IPS-NIHi11 (cell line): ENCODE results near the gene OSTN.
"Not testable (repeated sequence)": the region's sequence is repeated elsewhere in the genome, so short reads cannot be mapped to it uniquely, and the experiment has no call there.

ENCODE experiments used
- DNase-seq: peaks from one replicate; pipeline ENCODE4 v3.0.0; 2012; ENCODE audit warnings: mixed read lengths, low spot score

OSTN gene

DNA sequence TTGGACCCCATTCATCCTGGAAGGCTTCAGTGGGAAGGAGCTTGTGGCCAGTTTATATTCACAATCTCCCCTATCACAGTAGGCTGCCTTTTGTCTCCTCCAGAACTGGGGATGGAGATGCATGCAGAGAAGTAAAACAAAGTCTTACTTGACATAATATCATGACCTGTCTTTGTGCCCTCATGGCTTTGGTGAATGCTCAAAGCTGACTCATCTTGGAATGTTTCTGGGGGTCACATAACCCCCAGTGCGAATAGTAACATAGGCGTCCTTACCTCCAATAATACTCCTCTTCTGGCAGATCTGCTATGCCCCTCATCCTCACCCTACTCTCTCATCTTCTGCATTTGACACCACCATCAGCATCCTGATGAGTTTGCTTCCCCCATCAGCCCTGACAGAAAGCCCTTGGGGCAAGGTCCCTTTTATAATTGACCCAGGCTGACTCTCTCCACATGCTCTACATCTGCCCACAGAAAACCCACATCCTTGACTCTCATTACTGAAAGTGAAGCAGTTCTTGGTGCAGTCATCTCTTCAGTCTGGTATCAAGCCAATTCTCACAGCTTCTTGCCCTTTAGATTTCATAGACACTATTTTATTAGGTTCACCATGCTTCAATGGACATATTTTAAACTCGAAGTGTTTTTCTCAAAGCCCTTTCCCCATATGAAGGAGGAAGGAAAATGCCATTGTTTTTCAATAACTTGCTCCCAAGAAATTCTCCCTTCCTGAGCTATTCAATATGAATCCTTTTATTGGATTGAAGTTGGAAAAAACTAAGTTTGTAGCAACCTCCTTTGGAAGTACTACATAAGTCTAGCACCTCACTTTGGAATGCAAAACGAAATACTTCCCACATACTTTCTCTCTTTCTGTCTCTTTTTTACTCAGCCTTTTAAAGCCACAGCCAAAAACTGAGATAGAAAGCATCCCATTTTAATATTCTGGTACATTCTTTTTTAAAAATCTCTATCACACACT lies 36.6 kb downstream of the OSTN start:
- DNase-seq: no peak

DNA sequence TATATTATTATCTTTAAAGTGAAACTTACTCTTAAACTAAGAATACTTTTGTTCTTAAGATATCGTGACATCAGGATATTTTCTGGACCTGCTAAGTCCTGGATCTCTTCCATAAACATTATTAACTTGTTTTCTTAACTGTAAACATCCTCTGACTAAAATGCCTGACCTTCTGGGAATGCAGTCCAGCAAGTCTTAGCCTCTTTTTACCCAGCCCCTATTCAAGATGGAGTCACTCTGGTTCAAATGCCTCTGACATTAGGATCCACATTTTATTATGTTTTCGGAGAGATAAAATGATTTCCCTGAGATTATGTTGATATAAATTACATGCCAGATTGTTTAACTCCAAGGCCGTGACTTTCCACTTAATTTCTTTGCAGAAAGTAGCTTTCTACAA lies 37.6 kb downstream of the OSTN start:
- DNase-seq: no peak

DNA sequence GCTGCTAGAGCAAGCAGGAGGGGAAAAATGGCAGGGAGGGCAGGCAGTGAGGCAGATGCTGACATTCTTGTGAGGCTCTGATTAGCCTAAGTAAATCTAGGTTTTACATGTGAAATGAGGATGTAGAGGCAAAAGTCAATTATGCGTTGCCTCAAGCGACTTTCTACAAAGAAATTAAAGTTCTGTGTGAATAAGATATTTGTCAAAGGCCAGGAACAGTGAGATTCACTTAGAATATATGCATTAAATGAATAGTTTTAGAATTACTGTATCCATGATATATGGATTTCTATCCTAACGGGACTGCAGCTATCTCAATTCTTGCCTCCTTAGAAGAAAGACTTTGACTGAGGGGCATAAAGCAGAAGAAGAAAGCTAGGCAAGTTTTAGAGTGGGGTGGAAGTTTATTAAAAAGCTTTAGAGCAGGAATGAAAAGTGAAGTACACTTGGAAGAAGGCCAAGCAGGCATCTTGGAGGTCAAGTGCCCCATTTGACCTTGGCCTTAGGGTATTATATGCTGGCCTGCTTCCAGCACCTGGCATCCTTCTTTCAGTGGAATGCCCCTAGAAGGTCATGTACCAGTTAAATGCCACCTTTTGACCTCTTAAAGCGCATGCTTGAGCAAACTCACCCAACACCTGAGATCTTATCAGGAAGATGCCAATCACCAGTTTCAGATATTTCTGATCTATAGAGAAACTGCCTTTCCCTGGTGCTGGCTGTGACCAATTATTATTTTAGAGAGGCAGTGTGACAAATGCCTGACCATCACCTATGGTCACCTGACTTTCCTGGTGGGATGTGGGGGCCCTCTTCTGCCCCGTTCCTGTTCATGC lies 38.2 kb downstream of the OSTN start:
- no peak for DNase-seq

DNA sequence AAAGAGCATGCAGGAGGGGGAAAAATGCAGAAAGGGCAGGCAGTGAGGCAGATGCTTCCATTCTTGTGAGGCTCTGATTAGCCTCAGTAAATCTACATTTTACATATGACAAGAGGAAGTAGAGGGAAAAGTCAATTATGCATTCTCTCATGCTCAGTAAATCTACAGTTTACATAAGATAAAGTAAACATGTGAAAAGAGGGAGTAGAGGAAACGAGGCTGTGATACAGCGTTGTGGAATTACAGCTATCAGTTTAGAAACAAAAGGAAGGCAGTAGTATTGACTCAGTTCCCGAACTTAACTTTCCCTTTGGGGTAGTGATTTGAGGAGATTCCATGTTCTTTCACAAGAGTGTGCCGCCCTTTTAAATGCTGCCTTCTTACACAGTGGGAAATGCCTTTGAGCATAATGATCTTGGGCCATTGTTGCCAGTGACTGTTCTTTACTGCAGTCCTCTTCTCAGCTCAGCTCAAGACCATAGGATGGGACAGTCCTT lies 39.3 kb downstream of the OSTN start:
- no peak for DNase-seq

DNA sequence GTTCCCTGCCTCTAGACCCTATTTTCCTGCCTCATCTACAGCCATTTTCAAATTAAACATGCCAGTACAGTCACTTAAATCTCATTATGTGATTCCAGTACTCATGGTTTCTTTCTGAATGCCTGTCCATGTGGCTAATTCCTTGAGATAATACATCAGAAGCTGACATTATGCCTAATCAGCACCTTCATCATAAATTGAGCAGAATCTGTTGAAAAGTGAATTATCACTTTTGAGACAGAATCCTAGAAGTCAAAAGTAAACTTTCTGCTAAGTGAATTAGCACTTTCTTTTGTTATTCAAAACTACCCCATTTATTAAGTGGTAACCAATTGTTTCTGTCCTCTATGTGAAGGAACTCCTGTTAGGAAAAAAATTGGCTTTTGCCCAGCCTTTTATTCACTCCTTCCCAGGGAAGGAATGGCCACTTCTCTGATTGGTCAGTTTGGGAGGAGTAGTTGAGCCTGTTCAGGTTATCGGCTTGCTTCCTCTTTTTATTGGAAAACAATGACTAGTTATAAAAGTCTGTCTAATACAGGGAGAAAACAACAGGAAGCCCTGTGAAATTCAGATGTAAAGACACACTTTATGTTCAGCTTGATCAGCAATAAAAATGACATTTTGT lies 40.5 kb downstream of the OSTN start:
- DNase-seq: peak; percentile 38

DNA sequence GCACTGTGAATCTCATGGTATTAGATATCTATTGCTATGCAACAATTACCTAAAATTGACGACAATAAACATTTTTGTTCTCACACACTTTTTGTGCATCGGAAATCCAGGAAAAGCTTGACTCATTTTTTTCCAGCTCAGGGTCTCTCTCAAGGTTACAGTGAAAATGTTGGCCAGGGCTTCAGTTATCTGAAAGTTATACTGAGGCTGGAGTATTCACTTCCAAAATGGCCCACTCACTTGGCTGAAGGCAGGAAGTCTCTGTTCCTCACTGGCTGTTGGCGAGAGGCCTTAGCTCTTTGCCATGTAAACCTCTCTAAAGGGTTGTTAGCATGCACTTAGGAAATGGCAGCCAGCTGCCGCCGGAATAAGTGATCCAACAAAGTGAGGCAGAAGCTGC lies 41.4 kb downstream of the OSTN start:
- DNase-seq: no peak

DNA sequence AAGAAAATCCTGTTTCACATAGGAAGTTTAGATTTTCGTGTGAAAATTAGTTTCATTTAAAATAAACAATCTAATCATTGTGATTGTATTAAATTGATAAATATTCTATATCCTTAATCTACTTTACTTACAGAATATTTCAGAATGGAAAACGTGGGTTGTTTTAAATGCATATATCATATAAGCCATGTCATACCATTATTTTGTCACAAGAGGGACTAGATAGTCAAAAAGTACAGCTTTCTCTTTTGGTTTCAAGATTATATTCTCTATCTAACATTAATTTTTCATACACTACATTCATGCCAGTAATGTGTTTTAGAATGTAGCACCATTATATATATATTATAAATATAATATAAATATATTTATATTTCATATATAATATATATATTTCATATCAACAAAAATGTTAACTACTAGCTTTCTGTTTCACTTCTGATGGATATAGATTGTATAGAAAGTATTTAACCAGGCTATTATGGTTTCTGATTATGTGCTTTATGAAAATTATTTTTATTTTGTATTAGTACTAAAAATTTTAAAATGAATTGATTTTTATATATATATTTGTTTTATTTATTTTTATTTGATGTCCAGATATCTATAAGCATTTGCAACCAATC lies 45.3 kb downstream of the OSTN start:
- no peak for DNase-seq

DNA sequence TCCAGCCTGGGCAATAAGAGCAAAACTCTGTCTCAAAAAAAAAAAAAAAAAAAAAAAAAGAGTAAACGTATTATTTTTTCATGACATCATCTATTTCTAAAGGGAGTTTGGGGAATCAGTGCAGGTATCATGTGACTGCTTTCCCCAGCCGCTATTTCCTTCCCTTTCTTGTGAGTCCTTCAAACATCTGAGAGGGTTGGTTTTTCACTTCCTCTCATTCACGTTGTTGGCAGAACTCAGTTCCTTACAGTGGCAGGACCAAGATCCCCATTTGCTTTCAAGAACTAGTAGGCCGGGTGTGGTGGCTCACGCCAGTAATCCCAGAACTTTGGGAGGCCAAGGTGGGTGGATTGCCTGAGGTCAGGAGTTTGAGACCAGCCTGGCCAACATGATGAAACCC lies 47.0 kb downstream of the OSTN start:
- DNase-seq: not testable (repeated sequence)

DNA sequence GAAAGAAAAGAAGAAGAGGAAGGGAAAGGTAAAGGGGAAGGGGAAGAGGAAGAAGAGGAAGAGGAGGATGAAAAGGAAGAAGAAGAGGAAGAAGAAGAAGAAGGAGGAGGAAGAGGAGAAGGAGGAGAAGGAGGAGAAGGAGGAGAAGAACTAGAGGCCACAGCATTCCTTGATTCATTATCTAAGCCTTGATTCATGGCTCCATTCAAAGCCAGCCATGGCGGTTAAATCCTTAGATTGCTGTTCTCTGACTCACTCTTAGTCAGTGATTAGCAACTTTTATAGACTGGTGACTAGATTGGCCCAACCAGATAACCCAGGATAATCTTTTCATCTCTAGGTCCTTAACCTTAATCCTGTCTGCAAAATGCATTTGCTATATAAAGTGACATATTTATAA lies 47.6 kb downstream of the OSTN start:
- no peak for DNase-seq

DNA sequence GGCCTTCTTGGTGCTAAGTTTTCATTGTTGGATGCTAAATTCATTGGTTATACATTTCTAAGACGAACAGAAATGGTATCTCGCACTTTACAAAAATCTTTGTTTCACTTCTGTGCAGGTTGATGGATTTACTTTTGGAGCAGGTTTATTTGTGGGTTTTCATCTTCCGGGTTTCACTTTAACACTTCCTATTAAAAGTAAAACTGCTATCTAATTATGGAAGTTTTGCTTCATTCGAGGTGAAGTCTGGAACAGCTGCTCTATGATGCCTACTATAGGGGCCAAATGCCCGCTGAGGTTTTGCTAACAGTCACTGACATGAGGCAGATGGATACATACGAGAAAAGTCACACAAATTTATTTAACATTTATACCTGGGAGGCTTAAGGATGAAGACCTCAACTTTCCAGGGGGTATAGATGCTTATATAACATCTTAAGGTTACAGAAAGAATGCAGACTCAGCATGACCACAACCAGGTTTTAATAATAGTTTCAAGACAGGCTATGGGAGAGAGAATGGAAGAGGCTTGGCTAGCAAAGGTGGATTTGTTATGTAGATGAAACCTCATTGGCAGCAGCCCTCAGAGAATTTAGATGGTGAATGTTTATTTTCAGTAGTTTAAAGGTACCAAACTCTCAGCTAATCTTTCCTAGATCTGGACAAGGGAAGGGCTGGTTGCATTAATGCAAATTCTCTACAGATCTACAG lies 54.2 kb downstream of the OSTN start:
- DNase-seq: peak; percentile 49

DNA sequence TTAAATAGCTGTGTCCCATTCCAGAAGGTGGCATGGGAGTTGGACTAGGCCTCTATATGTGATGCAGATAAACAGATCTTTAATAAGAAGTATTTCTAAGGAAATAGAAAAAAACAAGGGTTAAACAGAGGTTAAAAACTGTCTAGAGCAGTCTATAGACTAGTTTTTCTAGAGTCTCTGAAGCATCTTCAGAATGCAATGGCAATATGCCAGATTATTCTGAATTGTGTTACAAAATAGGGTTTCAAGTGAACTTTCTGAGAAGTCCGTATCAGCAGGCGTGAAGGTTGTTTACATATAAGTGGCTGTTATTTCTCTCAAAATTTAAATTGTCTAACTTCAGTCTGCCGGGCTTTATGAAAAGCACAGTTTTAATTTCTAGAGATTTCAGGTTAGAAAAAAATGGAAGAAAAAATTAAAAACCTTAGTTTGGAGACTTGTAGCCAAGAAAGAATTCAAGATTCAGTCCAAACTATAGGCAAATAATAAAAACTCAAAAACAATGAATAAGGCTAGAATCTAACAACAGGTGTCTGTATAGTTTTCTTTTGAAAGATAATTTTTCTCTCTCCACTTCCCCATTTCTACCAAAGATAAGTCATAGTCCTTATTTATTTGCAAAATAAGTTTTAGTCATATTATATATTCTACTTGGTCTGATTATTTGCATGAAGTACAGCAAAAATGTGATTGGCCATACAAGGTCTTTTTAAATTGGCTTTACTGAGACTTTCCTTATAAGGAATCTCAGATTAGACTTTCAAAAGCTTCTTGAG lies 55.2 kb downstream of the OSTN start:
- no peak for DNase-seq

DNA sequence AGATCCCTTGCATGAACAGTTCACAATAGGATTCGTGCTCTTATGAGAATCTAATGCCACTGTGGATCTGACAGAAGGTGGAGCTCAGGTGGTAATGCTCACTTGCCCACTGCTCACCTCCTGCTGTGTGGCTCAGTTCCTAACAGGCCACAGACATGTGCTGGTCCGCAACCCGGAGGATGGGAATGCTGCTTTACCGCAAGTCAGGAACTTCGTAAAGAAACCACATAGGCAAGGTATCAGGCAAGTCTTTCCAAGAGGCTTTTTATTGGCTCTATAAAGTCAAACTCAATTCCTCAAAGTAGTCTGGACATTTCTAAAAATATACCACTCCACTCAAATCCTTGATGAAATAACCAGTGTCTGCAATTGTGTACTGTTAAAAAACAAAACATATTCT lies 56.1 kb downstream of the OSTN start:
- no peak for DNase-seq

DNA sequence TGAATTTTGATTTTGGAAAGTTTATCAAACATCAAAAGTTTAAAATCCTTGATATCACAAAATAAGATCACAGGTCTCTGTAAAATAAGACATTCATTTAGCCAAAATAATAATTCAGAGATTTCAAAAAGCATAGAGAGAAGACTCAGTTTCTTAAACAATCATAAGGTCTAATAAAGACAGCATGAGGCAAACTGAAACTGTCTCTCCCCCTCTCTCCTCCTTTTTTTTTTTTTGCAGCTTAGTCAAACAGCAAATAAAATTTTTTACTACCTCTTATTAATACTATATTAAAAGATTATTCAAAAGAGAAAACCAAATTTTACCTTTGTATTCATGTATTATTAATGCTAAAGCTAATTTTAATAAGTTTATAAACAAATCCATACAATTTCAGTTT lies 57.4 kb downstream of the OSTN start:
- DNase-seq: no peak

DNA sequence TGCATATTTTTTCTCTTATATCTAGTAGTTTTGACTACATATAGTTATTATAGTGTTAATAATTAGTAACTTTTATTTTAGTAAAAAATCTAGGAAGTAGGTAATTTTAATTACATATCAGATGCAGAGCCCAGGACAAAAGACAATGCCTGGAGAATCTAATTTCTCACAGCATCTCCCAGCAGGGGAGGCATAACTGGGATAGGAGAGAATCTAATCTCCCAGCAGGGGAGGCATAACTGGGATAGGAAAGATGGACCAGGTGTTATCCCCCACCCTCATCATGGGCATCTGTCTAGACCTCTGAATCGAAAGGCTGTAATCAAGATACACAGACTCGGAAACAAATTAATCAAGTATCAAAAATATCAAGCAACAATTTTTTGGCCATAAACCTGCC lies 58.2 kb downstream of the OSTN start:
- no peak for DNase-seq

DNA sequence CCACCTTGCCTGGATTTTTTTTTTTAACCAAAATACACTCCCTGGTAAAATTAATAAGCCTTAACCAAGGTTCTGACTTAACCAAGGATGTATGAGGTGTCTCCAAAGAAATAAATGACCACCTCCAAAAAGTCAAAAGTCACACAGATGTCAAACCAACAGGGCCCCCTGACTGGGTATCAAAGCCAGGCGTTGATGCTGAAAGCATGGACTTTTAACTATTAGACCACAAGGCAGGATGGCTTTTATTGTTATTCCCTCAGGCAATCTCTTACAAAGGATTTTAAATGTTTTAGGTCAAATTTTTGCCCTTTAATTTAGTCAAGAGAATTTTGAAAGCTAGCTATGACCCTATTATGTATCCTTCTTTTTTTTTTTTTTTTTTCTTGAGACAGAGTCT lies 60.4 kb downstream of the OSTN start:
- no peak for DNase-seq

DNA sequence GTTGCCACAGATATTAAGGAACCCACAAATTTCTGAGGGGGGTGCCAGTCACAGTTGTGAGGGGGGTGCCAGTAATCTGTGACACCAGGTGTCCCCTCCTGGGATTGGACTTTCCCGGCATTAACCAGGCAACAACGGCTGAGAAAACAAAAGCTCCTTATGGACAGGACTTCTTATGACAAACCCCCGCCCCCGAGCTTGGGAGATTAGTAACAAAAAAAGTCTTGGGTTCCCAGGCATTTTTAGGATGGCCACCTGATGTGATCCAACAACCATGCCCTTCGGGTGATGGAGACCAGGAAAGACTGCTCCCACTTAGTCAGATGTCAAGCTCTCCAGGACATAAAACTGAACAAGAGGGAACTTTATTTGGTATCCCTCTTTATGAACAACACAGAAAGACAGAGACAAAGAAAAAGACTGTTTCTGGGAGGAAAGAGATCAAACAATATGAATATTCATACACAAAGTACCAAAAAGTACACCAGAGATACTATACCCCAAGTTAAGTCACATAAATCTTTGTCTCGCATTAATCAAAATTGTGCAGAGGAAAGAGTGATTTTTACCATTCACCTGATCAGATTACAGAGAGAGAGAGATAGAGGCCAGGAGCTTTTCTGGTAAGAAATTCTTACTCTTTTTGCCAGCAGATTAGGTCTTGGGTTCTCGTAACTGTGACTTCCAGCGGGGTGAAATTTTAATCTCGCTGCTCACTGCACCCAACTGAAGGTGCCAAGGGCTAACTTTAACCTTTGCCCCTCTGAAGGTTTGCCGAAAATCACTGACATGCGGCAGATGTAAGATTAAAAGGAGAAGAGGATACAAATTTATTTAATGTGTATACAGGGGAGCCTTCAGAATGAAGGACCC lies 61.6 kb downstream of the OSTN start:
- DNase-seq: no peak

DNA sequence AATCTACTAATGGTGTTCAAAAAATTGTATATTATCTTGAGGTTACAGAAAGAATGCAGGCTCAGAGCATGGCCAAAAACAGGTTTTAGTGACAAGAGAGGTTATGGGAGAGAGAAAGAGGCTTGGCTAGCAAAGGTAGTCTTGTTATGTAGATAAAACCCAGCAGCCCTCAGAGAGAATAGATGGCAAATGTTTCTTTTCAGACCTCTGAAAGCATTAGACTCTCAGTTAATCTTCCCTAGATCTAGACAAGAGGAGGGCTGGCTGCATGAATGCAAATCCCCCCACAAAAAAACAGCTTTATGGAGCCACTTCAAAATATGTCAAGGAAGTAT lies 62.2 kb downstream of the OSTN start:
- no peak for DNase-seq

DNA sequence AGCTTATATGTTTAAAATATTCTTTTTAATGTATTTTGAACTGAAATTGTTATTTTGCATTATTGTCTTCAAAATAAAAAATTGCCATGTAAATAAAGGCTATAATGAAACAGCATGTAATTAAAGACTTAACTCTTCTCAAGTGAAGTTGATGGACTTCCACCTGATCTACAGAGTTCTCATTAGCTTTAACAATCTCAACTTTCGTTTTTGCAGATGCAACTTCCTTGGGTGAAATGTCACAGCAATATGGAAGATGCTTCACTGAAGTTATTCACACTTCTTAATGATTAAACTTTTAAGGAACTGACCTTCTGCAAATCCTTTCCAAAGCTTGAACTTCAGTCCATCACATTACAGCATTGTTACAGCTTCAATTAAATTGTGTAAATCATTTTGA lies 63.6 kb downstream of the OSTN start:
- DNase-seq: no peak

DNA sequence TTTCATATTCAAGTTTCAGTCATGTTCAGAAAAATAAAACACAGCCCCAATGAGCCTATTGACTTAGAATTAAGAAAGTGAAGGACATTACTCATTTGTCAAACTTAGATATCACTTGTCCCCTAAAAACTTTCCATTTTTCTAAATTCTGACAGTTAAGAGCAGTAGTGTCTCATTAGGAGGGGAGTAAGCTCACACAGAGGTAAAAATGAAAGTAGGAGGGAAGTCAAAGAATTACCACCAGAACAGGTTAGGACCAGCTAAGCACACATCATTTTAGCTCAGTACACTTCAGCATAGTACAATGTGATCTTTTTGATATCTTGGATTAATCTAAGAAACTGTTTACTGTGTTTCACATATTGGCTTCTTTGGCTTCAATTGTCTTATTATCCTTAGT lies 64.3 kb downstream of the OSTN start:
- DNase-seq: no peak

DNA sequence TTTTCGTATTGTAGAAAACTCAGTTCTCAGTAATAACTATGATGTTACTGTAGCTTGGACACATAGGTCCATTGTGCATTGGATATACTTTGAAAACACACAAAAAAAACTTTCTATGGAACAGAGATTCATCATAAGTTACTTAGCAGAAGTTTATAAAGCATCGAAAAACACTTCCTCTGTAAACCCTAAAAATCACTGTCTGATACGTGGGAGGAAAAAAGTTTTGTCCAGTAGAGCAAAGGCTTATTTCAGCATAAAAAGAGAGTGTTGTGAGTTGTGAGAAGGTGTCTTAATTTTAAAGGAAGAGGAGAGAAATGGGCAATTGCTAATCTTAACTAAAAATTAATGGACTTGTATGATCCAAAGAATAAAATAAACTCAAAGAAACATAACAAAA lies 64.8 kb downstream of the OSTN start:
- DNase-seq: no peak
